ENCODE results near the gene SVIL.

- no peak for TF ChIP-seq CTCF (conservative IDR thresholded peaks at IDR 0.05)
- no peak for TF ChIP-seq ZFX (IDR thresholded peaks at IDR 0.05)
Measured at GRCh38 chr10:29479981-29480954, 154.5 kb downstream of the SVIL start.

Data from C4-2B (cell line).